Endodermal cell (in vitro differentiated cells): Measurements from ENCODE around the gene ZNF397. TPM values are rescaled to one million over a fixed set of nuclear protein-coding genes. Genes with fewer than 3 reads are reported as not detected.
A peak's percentile ranks its signal among the peaks of the same experiment; 100 is the strongest.

Experiments used
- DNase-seq: peaks from one replicate; pipeline ENCODE4 v3.0.0-alpha.2; 2017
- H3K27ac ChIP-seq: 2 replicates; pipeline ENCODE4 v1.5.1; 2013; ENCODE audit warnings: mild to moderate bottlenecking, low read depth, low read length, moderate library complexity
- H3K27me3 ChIP-seq: 2 replicates; pipeline ENCODE4 v1.6.1; 2013; ENCODE audit warnings: mild to moderate bottlenecking, low read length, moderate library complexity; ENCODE audit not compliant: insufficient read depth, control insufficient read depth, poor library complexity, severe bottlenecking
- H3K36me3 ChIP-seq: 2 replicates; pipeline ENCODE4 v1.7.0; 2013; ENCODE audit warnings: mild to moderate bottlenecking, low read length, moderate library complexity; ENCODE audit not compliant: control insufficient read depth, insufficient read depth
- H3K4me1 ChIP-seq: one replicate; pipeline ENCODE4 v1.7.0; 2013; ENCODE audit warnings: low read length; ENCODE audit not compliant: control insufficient read depth, insufficient read depth
- H3K4me3 ChIP-seq: 2 replicates; pipeline ENCODE4 v1.5.1; 2013; ENCODE audit warnings: mild to moderate bottlenecking, low read length, moderate library complexity
- H3K9ac ChIP-seq: 2 replicates; pipeline ENCODE4 v1.6.1; 2013; ENCODE audit warnings: mild to moderate bottlenecking, low read length, moderate library complexity; ENCODE audit not compliant: poor library complexity, severe bottlenecking; ENCODE audit errors: extremely low read depth
- H3K9me3 ChIP-seq: 2 replicates; pipeline ENCODE4 v1.6.1; 2013; ENCODE audit warnings: mild to moderate bottlenecking, low read length, moderate library complexity; ENCODE audit not compliant: control insufficient read depth
- H3K27ac Mint-ChIP-seq: 2 replicates; pipeline ENCODE4 v1.8.0; 2020; ENCODE audit warnings: mixed read lengths
- H3K27me3 Mint-ChIP-seq: 2 replicates; pipeline ENCODE4 v1.8.0; 2021; ENCODE audit warnings: mild to moderate bottlenecking, mixed read lengths; ENCODE audit not compliant: insufficient read depth
- H3K36me3 Mint-ChIP-seq: 2 replicates; pipeline ENCODE4 v1.8.0; 2020; ENCODE audit warnings: low read depth, mixed read lengths
- H3K4me1 Mint-ChIP-seq: 2 replicates; pipeline ENCODE4 v1.8.0; 2020; ENCODE audit warnings: mixed read lengths
- H3K4me3 Mint-ChIP-seq: 2 replicates; pipeline ENCODE4 v1.8.0; 2020; ENCODE audit warnings: mild to moderate bottlenecking, moderate library complexity, mixed read lengths
- H3K9me3 Mint-ChIP-seq: 2 replicates; pipeline ENCODE4 v1.8.0; 2020; ENCODE audit warnings: mild to moderate bottlenecking, mixed read lengths
- CTCF ChIP-seq: fragments of 200-600 bp; sonication (generic); conservative IDR thresholded peaks from 2 replicates; pipeline ENCODE4 v1.5.0; 2021; ENCODE audit warnings: antibody characterized with exemption, mild to moderate bottlenecking
- WGBS, 2 experiments: methylation state at CpG; one replicate each; pipeline versions ENCODE4 v1.1.5 to v1.1.7; 2013; ENCODE audit warnings: missing lambda C conversion rate in 2 of 2, mixed read lengths in 1 of 2; ENCODE audit not compliant: insufficient coverage in 1 of 2, insufficient read length in 1 of 2; 5-methylcytosine and 5-hydroxymethylcytosine counted together
- total RNA-seq, 2 donors: library from RNA; stranded (reverse); fragmentation: NEBNext Ultra II Directional in 1 of 2; extraction: Animal tissue kit (Norgen Biotek cat#: 25700) in 1 of 2; gene quantifications; 2 replicates in 1 of 2; 3 replicates in 1 of 2; pipeline ENCODE4 v1.2.1, GENCODE V29; 2021

ZNF397 gene
- total RNA-seq, 2 donors from 2014 or later, result 44.1 to 64.6 TPM

GRCh38 chr18:35223797-35224196, 17.0 kb upstream of the ZNF397 start:
- H3K9me3 Mint-ChIP-seq, result no peaks in the 10 kb centered on the region
- no peak overlapping the region for H3K9ac ChIP-seq
- H3K27me3 ChIP-seq, result no peaks in the 10 kb centered on the region
- no peak for TF ChIP-seq CTCF
- H3K36me3 Mint-ChIP-seq, result peaks cover 3% of the 10 kb centered on the region
- H3K4me3 ChIP-seq, result no peak overlapping the region
- no peaks in the 10 kb centered on the region for H3K9me3 ChIP-seq
- no peaks in the 10 kb centered on the region for H3K4me1 ChIP-seq
- H3K4me1 Mint-ChIP-seq, result peaks cover 3% of the 10 kb centered on the region
- DNase-seq, result no peak
- WGBS, 2 experiments, result 92% methylated on average over 3 of the region's 3 CpGs; no CpG with 5 or more reads in 1 of the 2 experiments
- no peaks in the 10 kb centered on the region for H3K27me3 Mint-ChIP-seq
- no peak overlapping the region for H3K27ac Mint-ChIP-seq
- no peaks in the 10 kb centered on the region for H3K36me3 ChIP-seq
- H3K27ac ChIP-seq, result no peak overlapping the region
- H3K4me3 Mint-ChIP-seq, result no peak overlapping the region

- no peak overlapping the region for H3K9ac ChIP-seq
- no peaks in the 10 kb centered on the region for H3K9me3 Mint-ChIP-seq
- H3K36me3 Mint-ChIP-seq, result peaks cover 6% of the 10 kb centered on the region
- DNase-seq, result no peak
- H3K27me3 ChIP-seq, result no peaks in the 10 kb centered on the region
- H3K4me1 Mint-ChIP-seq, result peaks cover 6% of the 10 kb centered on the region
- H3K27me3 Mint-ChIP-seq, result no peaks in the 10 kb centered on the region
- no peaks in the 10 kb centered on the region for H3K9me3 ChIP-seq
- H3K4me3 ChIP-seq, result no peak overlapping the region
- 89 to 100% methylated on average over 1 of the region's 1 CpG for WGBS, 2 experiments
- no peaks in the 10 kb centered on the region for H3K36me3 ChIP-seq
- no peak overlapping the region for H3K4me3 Mint-ChIP-seq
- no peaks in the 10 kb centered on the region for H3K4me1 ChIP-seq
- no peak overlapping the region for H3K27ac ChIP-seq
- no peak for TF ChIP-seq CTCF
- no peak overlapping the region for H3K27ac Mint-ChIP-seq
Measured at GRCh38 chr18:35227254-35227653, 13.6 kb upstream of the ZNF397 start.

GRCh38 chr18:35231052-35231451, 9.8 kb upstream of the ZNF397 start:
- peak; percentile 97 for TF ChIP-seq CTCF
- Histone ChIP-seq H3K4me3 (no peak overlapping the region), H3K9ac (no peak overlapping the region), H3K9me3 (no peaks in the 10 kb centered on the region), H3K27ac (no peak overlapping the region), H3K4me1 (no peaks in the 10 kb centered on the region), H3K27me3 (no peaks in the 10 kb centered on the region), H3K36me3 (no peaks in the 10 kb centered on the region)
- no peaks in the 10 kb centered on the region for H3K9me3 Mint-ChIP-seq
- no peak overlapping the region for H3K4me3 Mint-ChIP-seq
- H3K36me3 Mint-ChIP-seq, result peaks cover 6% of the 10 kb centered on the region
- peak overlapping the region; percentile 79 for H3K27ac Mint-ChIP-seq
- 10 to 20% methylated on average over 6 of the region's 6 CpGs for WGBS, 2 experiments
- H3K27me3 Mint-ChIP-seq, result no peaks in the 10 kb centered on the region
- H3K4me1 Mint-ChIP-seq, result peaks cover 3% of the 10 kb centered on the region
- DNase-seq, result peak; percentile 90
